Measurements from ENCODE around the gene SGCA. TPM values are rescaled to one million over a fixed set of nuclear protein-coding genes. Genes with fewer than 3 reads are reported as not detected.
A peak's percentile ranks its signal among the peaks of the same experiment; 100 is the strongest.

SGCA gene
- total RNA-seq, 2 experiments from 2014 or later: 0.57 to 1.1 TPM

GRCh38 chr17:50212121-50212843, 46.5 kb downstream of the SGCA start:
- Histone ChIP-seq H3K27ac (ENCODE audit: low read depth, low read length, poor library complexity, severe bottlenecking) (no peak overlapping the region), H3K79me2 (ENCODE audit: insufficient read depth, low read depth, low read length) (no peaks in the 10 kb centered on the region), H3K4me1 (ENCODE audit: insufficient read depth, low read length, poor library complexity, severe bottlenecking) (no peaks in the 10 kb centered on the region), H2AFZ (ENCODE audit: low read length) (no peak overlapping the region), H3K4me3 (ENCODE audit: low read depth, low read length, poor library complexity, severe bottlenecking) (no peak overlapping the region), H3K9me3 (ENCODE audit: low read length) (no peaks in the 10 kb centered on the region), H3K9me2 (ENCODE audit: insufficient read depth, low read length) (no peaks in the 10 kb centered on the region), H3K36me3 (ENCODE audit: insufficient read depth, low read length) (no peaks in the 10 kb centered on the region), H4K20me1 (ENCODE audit: insufficient read depth, low read length) (no peaks in the 10 kb centered on the region), H3K4me2 (ENCODE audit: low read length) (no peak overlapping the region)
- BruUV-seq (replicated peaks): no TSS peak
- intact Hi-C loops (cut with micrococcal nuclease; ENCODE audit: unreplicated experiment): no loop called here
- CTCF ChIA-PET (ENCODE audit: unreplicated experiment): interaction anchor here (1.2 kb wide), 1 partner anchor 12 kb away, joined by 3 read pairs; no protein-coding TSS in a partner anchor
- TF ChIP-seq EZH2phosphoT487 (IDR thresholded peaks at IDR 0.05; ENCODE audit: borderline replicate concordance, low read depth, low read length): no peak
- no peak for TF ChIP-seq CTCF (conservative IDR thresholded peaks at IDR 0.05; ENCODE audit: low read length)
- POLR2A ChIA-PET: interaction anchor here (0.6 kb wide), 1 partner anchor 110 kb away, joined by 4 read pairs; no protein-coding TSS in a partner anchor
- DNase-seq (ENCODE audit: low spot score): no peak

- ChIA-PET CTCF (ENCODE audit: unreplicated experiment) (interaction anchor here (1.2 kb wide), 1 partner anchor 13 kb away, joined by 3 read pairs; no protein-coding TSS in a partner anchor), POLR2A (interaction anchor here (0.6 kb wide), 1 partner anchor 109 kb away, joined by 4 read pairs; no protein-coding TSS in a partner anchor)
- TF ChIP-seq CTCF (conservative IDR thresholded peaks at IDR 0.05; ENCODE audit: low read length) (peak; percentile 34; the same call in 1 of the 2 replicates), EZH2phosphoT487 (IDR thresholded peaks at IDR 0.05; ENCODE audit: borderline replicate concordance, low read depth, low read length) (no peak)
- BruUV-seq (replicated peaks): no TSS peak
- no peak overlapping the region for H3K27ac ChIP-seq (ENCODE audit: low read depth, low read length, poor library complexity, severe bottlenecking)
- H2AFZ ChIP-seq (ENCODE audit: low read length): no peak overlapping the region
- peak; percentile 29 for DNase-seq (ENCODE audit: low spot score)
- no peak overlapping the region for H3K4me2 ChIP-seq (ENCODE audit: low read length)
- H3K4me1 ChIP-seq (ENCODE audit: insufficient read depth, low read length, poor library complexity, severe bottlenecking): no peaks in the 10 kb centered on the region
- intact Hi-C loops (cut with micrococcal nuclease; ENCODE audit: unreplicated experiment): no loop called here
- no peaks in the 10 kb centered on the region for H3K79me2 ChIP-seq (ENCODE audit: insufficient read depth, low read depth, low read length)
- H3K9me2 ChIP-seq (ENCODE audit: insufficient read depth, low read length): no peaks in the 10 kb centered on the region
- no peak overlapping the region for H3K4me3 ChIP-seq (ENCODE audit: low read depth, low read length, poor library complexity, severe bottlenecking)
- no peaks in the 10 kb centered on the region for H4K20me1 ChIP-seq (ENCODE audit: insufficient read depth, low read length)
- no peaks in the 10 kb centered on the region for H3K36me3 ChIP-seq (ENCODE audit: insufficient read depth, low read length)
- no peaks in the 10 kb centered on the region for H3K9me3 ChIP-seq (ENCODE audit: low read length)
Measured at GRCh38 chr17:50213026-50214022, 47.5 kb downstream of the SGCA start.
